ENCODE measurements around the gene TAGLN3. TPM values are rescaled to one million over a fixed set of nuclear protein-coding genes. Genes with fewer than 3 reads are reported as not detected.

TAGLN3 gene
- total and polyA plus RNA-seq, 2 donors (not counting 3 experiments of a cell fraction or from before 2014, with no cell fraction given) = not detected

- Histone ChIP-seq H2AFZ (ENCODE audit: low read depth, low read length) (no peak overlapping the region), H3K9me3 (replicated peaks; ENCODE audit: control insufficient read depth, insufficient read depth, low read length) (no peaks in the 10 kb centered on the region), H3K27ac (ENCODE audit: insufficient read depth, low read depth, low read length) (no peak overlapping the region), H3K4me3 (replicated peaks in 1 of 3; ENCODE audit: insufficient read depth in 1 of 3, low read depth in 1 of 3, low read length in 3 of 3) (no peak overlapping the region), H4K20me1 (replicated peaks; ENCODE audit: control insufficient read depth, extremely low read depth, insufficient read depth, low read length) (no peaks in the 10 kb centered on the region), H3K4me2 (ENCODE audit: insufficient read depth, low read length) (no peak overlapping the region), H3K27me3 (ENCODE audit: control insufficient read depth in 2 of 2, insufficient read depth in 2 of 2, low read length in 2 of 2) (no peaks in the 10 kb centered on the region), H3K9me1 (replicated peaks; ENCODE audit: control insufficient read depth, extremely low read depth, insufficient read depth, low read length) (no peaks in the 10 kb centered on the region), H3K79me2 (ENCODE audit: control insufficient read depth, insufficient read depth, low read length) (no peaks in the 10 kb centered on the region), H3K4me1 (ENCODE audit: control insufficient read depth, extremely low read depth, insufficient read depth, low read length) (peaks cover 16% of the 10 kb centered on the region), H3K36me3 (ENCODE audit: control insufficient read depth in 2 of 2, extremely low read depth in 1 of 2, insufficient read depth in 2 of 2, low read length in 2 of 2) (peaks cover 13 to 20% of the 10 kb centered on the region in 2 experiments), H3K9ac (replicated peaks; ENCODE audit: extremely low read depth, insufficient read depth, low read length) (no peak overlapping the region)
- TF ChIP-seq MYC (IDR thresholded peaks at IDR 0.05; ENCODE audit: low read depth, low read length) = no peak
- TF ChIP-seq FOS (IDR thresholded peaks at IDR 0.05; ENCODE audit: borderline replicate concordance, insufficient read depth, low read length) = no peak
- no peak for TF ChIP-seq EZH2 (IDR thresholded peaks at IDR 0.05; ENCODE audit: borderline replicate concordance, low read depth, low read length, severe bottlenecking)
- no peak for TF ChIP-seq GATA2 (IDR thresholded peaks at IDR 0.05; ENCODE audit: insufficient read depth, insufficient read length, low read depth, low read length)
- no peak for TF ChIP-seq JUN (IDR thresholded peaks at IDR 0.05; ENCODE audit: borderline replicate concordance, insufficient read depth, insufficient read length, low read depth)
- TF ChIP-seq CTCF (IDR thresholded peaks at IDR 0.05; ENCODE audit: extremely low read depth in 1 of 2, insufficient read depth in 1 of 2, low read depth in 1 of 2, low read length in 2 of 2) = no peak
- TF ChIP-seq, protein P1, sequence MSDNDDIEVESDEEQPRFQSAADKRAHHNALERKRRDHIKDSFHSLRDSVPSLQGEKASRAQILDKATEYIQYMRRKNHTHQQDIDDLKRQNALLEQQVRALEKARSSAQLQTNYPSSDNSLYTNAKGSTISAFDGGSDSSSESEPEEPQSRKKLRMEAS (IDR thresholded peaks at IDR 0.05; ENCODE audit: insufficient read depth, insufficient read length) = no peak
- TF ChIP-seq POLR2A (IDR thresholded peaks at IDR 0.05; ENCODE audit: low read depth, low read length) = no peak
- no peak for TF ChIP-seq POLR2AphosphoS5 (IDR thresholded peaks at IDR 0.05; ENCODE audit: insufficient read depth, low read depth, low read length)
- DNase-seq (ENCODE audit: low read depth, low spot score) (no peak), FAIRE-seq (no peak)
- POLR2A ChIA-PET = no interaction called here
- dilution Hi-C loops (cut with MboI; ENCODE audit: extremely low pct_ligation_motif_present, low sequenced_read_pairs) (no loop called here), intact Hi-C loops (cut with micrococcal nuclease) (no loop called here)
- CTCF ChIA-PET = interaction anchor here (0.6 to 7.9 kb wide), 5 partner anchors 8 to 252 kb away, joined by 3 to 239 read pairs (median 45); no protein-coding TSS in a partner anchor
- BruUV-seq (replicated peaks) = no TSS peak
Measured at GRCh38 chr3:111970376-111970775, 28.3 kb upstream of the TAGLN3 start.

Data from endothelial cell of umbilical vein (primary cell).